GM19099 (cell line): ENCODE data around the gene IFIT3.

Experiments used
- POLR2A ChIP-seq: IDR thresholded peaks from 3 replicates; pipeline ENCODE4 v1.6.1; 2011; ENCODE audit warnings: low read depth; ENCODE audit not compliant: insufficient read length; ENCODE audit errors: extremely low read depth

IFIT3 gene

GRCh38 chr10:89301232-89301631 lies 26.6 kb upstream of the IFIT3 start:
- TF ChIP-seq POLR2A: no peak

GRCh38 chr10:89301721-89302445 lies 25.9 kb upstream of the IFIT3 start, which contains the start of gene IFIT2:
TSS of gene IFIT2 (plus strand) at chr10:89302046. CDS start at chr10:89302124, 78 bp downstream.
- TF ChIP-seq POLR2A: peak; percentile 79

- TF ChIP-seq POLR2A: no peak
Measured at GRCh38 chr10:89302625-89303024, 25.2 kb upstream of the IFIT3 start.

GRCh38 chr10:89303161-89303560 lies 24.6 kb upstream of the IFIT3 start:
- no peak for TF ChIP-seq POLR2A

GRCh38 chr10:89304026-89304425 lies 23.8 kb upstream of the IFIT3 start:
- TF ChIP-seq POLR2A: no peak

- TF ChIP-seq POLR2A: no peak
Measured at GRCh38 chr10:89304446-89304845, 23.4 kb upstream of the IFIT3 start.

- no peak for TF ChIP-seq POLR2A
Measured at GRCh38 chr10:89304925-89305324, 22.9 kb upstream of the IFIT3 start.

- no peak for TF ChIP-seq POLR2A
Measured at GRCh38 chr10:89305766-89306433, 21.9 kb upstream of the IFIT3 start.

- TF ChIP-seq POLR2A: no peak
Measured at GRCh38 chr10:89306434-89307268, 21.1 kb upstream of the IFIT3 start.

- no peak for TF ChIP-seq POLR2A
Measured at GRCh38 chr10:89307269-89307577, 20.6 kb upstream of the IFIT3 start.

GRCh38 chr10:89308266-89308665 lies 19.5 kb upstream of the IFIT3 start:
- no peak for TF ChIP-seq POLR2A

GRCh38 chr10:89308736-89309135 lies 19.1 kb upstream of the IFIT3 start:
- TF ChIP-seq POLR2A: no peak

- no peak for TF ChIP-seq POLR2A
Measured at GRCh38 chr10:89309156-89310055, 18.4 kb upstream of the IFIT3 start.

GRCh38 chr10:89310056-89310893 lies 17.5 kb upstream of the IFIT3 start:
- TF ChIP-seq POLR2A: no peak
